Naive B cell (primary cell): ENCODE data around the gene TMCO2. TPM values are rescaled to one million over a fixed set of nuclear protein-coding genes. Genes with fewer than 3 reads are reported as not detected.

Source experiments
- ATAC-seq, 2 donors: fragments of 150-1000 bp; cut with Tn5 transposase; 2 replicates each; pipeline ENCODE4 v1.10.0; 2021; ENCODE audit warnings: low read depth in 2 of 2, mild to moderate bottlenecking in 2 of 2, moderate library complexity in 2 of 2
- DNase-seq: peaks from one replicate; pipeline ENCODE4 v3.0.0; 2022
- H3K27ac Mint-ChIP-seq, 6 donors: one replicate each; pipeline ENCODE4 v1.8.0; 2020 to 2022; ENCODE audit warnings: mild to moderate bottlenecking in 6 of 6, mixed read lengths in 6 of 6, moderate library complexity in 5 of 6, inconsistent platforms in 2 of 6
- H3K27me3 Mint-ChIP-seq, 3 donors: one replicate each; pipeline ENCODE4 v1.8.0; 2021 to 2022; ENCODE audit warnings: mixed read lengths in 3 of 3, mild to moderate bottlenecking in 1 of 3
- H3K36me3 Mint-ChIP-seq, 2 donors: one replicate each; pipeline ENCODE4 v1.8.0; 2020 to 2022; ENCODE audit warnings: mixed read lengths in 2 of 2, inconsistent platforms in 1 of 2, mild to moderate bottlenecking in 1 of 2
- H3K4me1 Mint-ChIP-seq, 3 donors: one replicate each; pipeline ENCODE4 v1.8.0; 2020 to 2022; ENCODE audit warnings: mixed read lengths in 3 of 3, inconsistent platforms in 1 of 3, mild to moderate bottlenecking in 1 of 3, moderate library complexity in 1 of 3
- H3K4me3 Mint-ChIP-seq, 8 donors: one replicate each; pipeline ENCODE4 v1.8.0; 2020 to 2022; ENCODE audit warnings: mild to moderate bottlenecking in 8 of 8, mixed read lengths in 8 of 8, moderate library complexity in 8 of 8, inconsistent platforms in 2 of 8
- H3K9me3 Mint-ChIP-seq, 7 donors: one replicate each; pipeline ENCODE4 v1.8.0; 2020 to 2022; ENCODE audit warnings: mixed read lengths in 7 of 7, mild to moderate bottlenecking in 5 of 7, inconsistent platforms in 2 of 7, moderate library complexity in 1 of 7
- polyA plus RNA-seq, 6 donors: library from polyadenylated mRNA; unstranded; fragments of 300-500 nt; fragmentation: Illumina TruSeq; gene quantifications; one replicate each; pipeline ENCODE4 v1.2.3, GENCODE V29; 2021; ENCODE audit warnings: low read depth in 6 of 6

TMCO2 gene
- polyA plus RNA-seq, 6 donors from 2014 or later: not detected

DNA sequence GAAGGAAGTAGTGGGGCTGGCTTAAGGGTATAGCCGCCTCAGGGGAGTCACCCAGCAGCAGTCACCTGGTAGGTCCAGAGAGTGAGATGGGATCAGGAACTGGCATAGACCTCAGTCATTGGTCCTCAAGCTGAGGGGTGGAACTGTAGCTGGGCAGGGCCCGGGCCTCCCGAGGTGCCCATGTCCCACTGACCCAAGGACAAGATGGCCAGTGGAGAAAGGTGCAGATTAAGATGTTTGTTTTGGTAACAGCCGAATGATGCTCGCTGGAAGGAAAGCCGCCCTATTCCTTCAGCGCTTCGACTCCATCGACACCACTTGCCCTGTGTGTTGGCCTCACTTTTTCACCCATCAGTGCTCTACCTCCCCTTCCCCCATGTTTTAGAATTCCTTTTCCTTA is 52.9 kb downstream of the TMCO2 start:
- ATAC-seq: no peak
- no peaks in the 10 kb centered on the region for H3K4me1 Mint-ChIP-seq
- H3K4me3 Mint-ChIP-seq: no peak overlapping the region
- peaks cover 0 to 7% (median 0%) of the 10 kb centered on the region in 3 donors for H3K27me3 Mint-ChIP-seq
- no peak for DNase-seq
- H3K36me3 Mint-ChIP-seq: no peaks in the 10 kb centered on the region
- no peak overlapping the region for H3K27ac Mint-ChIP-seq
- H3K9me3 Mint-ChIP-seq: no peaks in the 10 kb centered on the region

DNA sequence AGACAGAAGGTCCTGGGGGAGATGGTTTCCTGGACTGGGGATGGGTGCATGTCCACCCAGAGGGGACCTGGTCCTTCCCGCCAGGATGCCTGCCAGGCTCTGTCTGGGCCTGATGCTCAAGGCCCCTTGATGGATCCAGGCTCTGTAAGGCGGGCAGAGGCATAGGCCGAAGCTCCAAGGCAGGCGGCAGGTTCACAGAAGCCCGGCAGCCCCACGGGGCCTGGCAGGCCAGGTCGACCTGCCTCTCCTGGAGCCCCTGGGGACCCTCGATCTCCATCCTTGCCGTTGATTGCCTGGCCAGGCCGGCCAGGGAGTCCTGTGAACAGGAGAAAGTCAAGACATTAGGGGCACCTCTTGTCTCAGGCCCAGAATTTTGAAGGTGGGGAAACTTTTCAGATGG is 53.3 kb downstream of the TMCO2 start:
- DNase-seq (no peak), ATAC-seq (no peak)
- H3K9me3 Mint-ChIP-seq: no peaks in the 10 kb centered on the region
- no peak overlapping the region for H3K27ac Mint-ChIP-seq
- H3K4me1 Mint-ChIP-seq: no peaks in the 10 kb centered on the region
- H3K4me3 Mint-ChIP-seq: no peak overlapping the region
- H3K27me3 Mint-ChIP-seq: peaks cover 0 to 7% (median 0%) of the 10 kb centered on the region in 3 donors
- no peaks in the 10 kb centered on the region for H3K36me3 Mint-ChIP-seq

Other genes starting within 250 kb of the TMCO2 start
- gene CAP1, start 207.2 kb upstream of the TMCO2 start, polyA plus RNA-seq: 100 to 1,000 TPM; 550 to 750 (median 592) TPM
- gene PPT1, start 150.7 kb upstream of the TMCO2 start, polyA plus RNA-seq: 100 to 1,000 TPM; 110 to 213 (median 133) TPM
- 10 to 100 TPM; 10.2 to 14.8 (median 12.4) TPM for gene RLF, start 86.5 kb upstream of the TMCO2 start, polyA plus RNA-seq
- 10 to 100 TPM; 17.1 to 24.8 (median 20.7) TPM for gene ZMPSTE24, start 10.3 kb downstream of the TMCO2 start, polyA plus RNA-seq
- gene COL9A2, start 69.3 kb downstream of the TMCO2 start, polyA plus RNA-seq: 1 to 10 TPM; 1.3 to 5.6 (median 3.2) TPM
- 100 to 1,000 TPM; 480 to 946 (median 649) TPM for gene SMAP2, start 125.8 kb downstream of the TMCO2 start, polyA plus RNA-seq
- gene ZFP69B, start 202.5 kb downstream of the TMCO2 start, polyA plus RNA-seq: 1 to 10 TPM in 5 of 6 donors, not detected in 1; 1.1 to 3.2 (median 2.0) TPM
- gene ZFP69, start 229.4 kb downstream of the TMCO2 start, polyA plus RNA-seq: 1 to 10 TPM in 5 of 6 donors, not detected in 1; 3.4 to 6.8 (median 6.2) TPM